ENCODE results near the gene GRPEL2. TPM values are rescaled to one million over a fixed set of nuclear protein-coding genes. Genes with fewer than 3 reads are reported as not detected.
A peak's percentile ranks its signal among the peaks of the same experiment; 100 is the strongest.

The GRPEL2 gene
- total and polyA plus RNA-seq, 2 experiments from 2014 or later = 7.6 to 19.6 TPM

- 94% methylated on average over 9 of the region's 9 CpGs for WGBS (ENCODE audit: low lambda C conversion rate, missing lambda C conversion rate)
- no peak for TF ChIP-seq EZH2phosphoT487 (IDR thresholded peaks at IDR 0.05; ENCODE audit: low read depth, severe bottlenecking, unreplicated experiment)
- no peak for TF ChIP-seq CTCF (IDR thresholded peaks at IDR 0.05; ENCODE audit: poor library complexity)
- TF ChIP-seq EZH2 (IDR thresholded peaks at IDR 0.05; ENCODE audit: borderline replicate concordance) = no peak
- H3K9me3 ChIP-seq (ENCODE audit: low read depth) = no peaks in the 10 kb centered on the region
- no peaks in the 10 kb centered on the region for H3K79me2 ChIP-seq
- no peak for DNase-seq (ENCODE audit: low spot score)
- H2AFZ ChIP-seq = no peak overlapping the region
- H3K4me3 ChIP-seq = no peak overlapping the region
- no peaks in the 10 kb centered on the region for H3K36me3 ChIP-seq (replicated peaks; ENCODE audit: insufficient read depth, low read depth)
- H4K20me1 ChIP-seq (ENCODE audit: insufficient read depth, poor library complexity, severe bottlenecking) = no peaks in the 10 kb centered on the region
- peaks cover 20% of the 10 kb centered on the region for H3K4me1 ChIP-seq (ENCODE audit: insufficient read depth)
- no peak overlapping the region for H3K4me2 ChIP-seq
- no peak overlapping the region for H3K27ac ChIP-seq
- H3K9me2 ChIP-seq (replicated peaks; ENCODE audit: insufficient read depth) = no peaks in the 10 kb centered on the region
- H3K27me3 ChIP-seq = no peaks in the 10 kb centered on the region
Measured at GRCh38 chr5:149383399-149383798, 38.1 kb downstream of the GRPEL2 start.

DNA sequence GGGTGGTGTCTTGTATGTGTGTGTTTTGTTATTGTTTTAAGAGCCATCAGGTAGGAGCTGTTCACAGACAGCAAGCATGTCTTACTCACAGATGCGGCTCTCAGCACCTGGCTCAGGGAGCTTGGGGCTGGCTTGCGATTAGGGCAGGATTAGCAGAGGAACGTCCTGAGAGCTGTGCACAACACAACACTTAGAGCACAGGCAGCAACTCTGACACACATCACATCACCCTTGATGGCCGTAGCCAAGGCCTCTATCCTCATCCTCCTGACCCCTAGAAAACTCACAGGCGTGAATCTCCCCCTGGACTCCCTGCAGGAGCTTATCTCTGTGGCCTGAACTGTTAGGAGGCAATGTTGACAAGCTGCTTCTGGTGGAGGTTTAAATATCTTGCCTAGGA lies 40.9 kb downstream of the GRPEL2 start:
- no peak overlapping the region for H3K4me3 ChIP-seq

DNA sequence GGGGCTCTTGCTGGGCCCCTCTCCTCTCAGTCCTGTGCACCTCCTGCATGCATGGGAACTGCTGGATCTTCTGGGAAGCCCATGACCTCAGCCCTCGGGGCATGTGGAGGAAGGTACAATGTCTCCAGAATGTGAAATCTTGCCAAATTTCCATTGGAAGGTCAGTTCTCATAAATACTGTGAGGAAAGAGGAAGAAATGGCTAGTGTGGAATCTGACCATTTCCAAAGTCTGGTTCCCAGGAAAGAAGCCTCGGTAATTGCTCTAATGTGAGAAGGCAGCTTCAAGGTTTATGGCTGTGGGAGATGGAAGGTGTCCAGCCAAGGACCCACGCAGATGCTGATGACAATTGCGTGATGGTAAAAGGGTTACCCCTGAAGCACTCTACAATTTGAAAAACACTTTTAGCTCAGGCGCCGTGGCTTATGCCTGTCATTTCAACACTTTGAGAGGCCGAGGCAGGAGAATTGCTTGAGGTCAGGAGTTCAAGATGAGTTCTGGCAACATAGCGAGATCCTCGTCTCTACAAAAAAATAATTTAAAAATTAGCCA lies 41.9 kb downstream of the GRPEL2 start:
- no peak for TF ChIP-seq CTCF (IDR thresholded peaks at IDR 0.05; ENCODE audit: poor library complexity)
- TF ChIP-seq EZH2phosphoT487 (IDR thresholded peaks at IDR 0.05; ENCODE audit: low read depth, severe bottlenecking, unreplicated experiment) = no peak
- no peak for TF ChIP-seq EZH2 (IDR thresholded peaks at IDR 0.05; ENCODE audit: borderline replicate concordance)
- Histone ChIP-seq H3K9me2 (replicated peaks; ENCODE audit: insufficient read depth) (no peaks in the 10 kb centered on the region), H3K4me3 (no peak overlapping the region), H3K36me3 (replicated peaks; ENCODE audit: insufficient read depth, low read depth) (no peaks in the 10 kb centered on the region), H3K79me2 (no peaks in the 10 kb centered on the region), H3K4me1 (ENCODE audit: insufficient read depth) (peaks cover 20% of the 10 kb centered on the region), H3K9me3 (ENCODE audit: low read depth) (no peaks in the 10 kb centered on the region), H3K27me3 (no peaks in the 10 kb centered on the region), H4K20me1 (ENCODE audit: insufficient read depth, poor library complexity, severe bottlenecking) (no peaks in the 10 kb centered on the region), H3K27ac (peak overlapping the region; percentile 67), H2AFZ (no peak overlapping the region), H3K4me2 (no peak overlapping the region)
- 59% methylated on average over 9 of the region's 9 CpGs for WGBS (ENCODE audit: low lambda C conversion rate, missing lambda C conversion rate)
- DNase-seq (ENCODE audit: low spot score) = no peak

More for the DNA sequence above, 40.9 kb downstream of the GRPEL2 start:
- Histone ChIP-seq H3K9me2 (replicated peaks; ENCODE audit: insufficient read depth) (no peaks in the 10 kb centered on the region), H3K4me1 (ENCODE audit: insufficient read depth) (peaks cover 20% of the 10 kb centered on the region), H4K20me1 (ENCODE audit: insufficient read depth, poor library complexity, severe bottlenecking) (no peaks in the 10 kb centered on the region), H3K27ac (peak overlapping the region; percentile 67), H3K27me3 (no peaks in the 10 kb centered on the region), H2AFZ (no peak overlapping the region), H3K4me2 (no peak overlapping the region), H3K9me3 (ENCODE audit: low read depth) (no peaks in the 10 kb centered on the region), H3K79me2 (no peaks in the 10 kb centered on the region), H3K36me3 (replicated peaks; ENCODE audit: insufficient read depth, low read depth) (no peaks in the 10 kb centered on the region)
- no peak for TF ChIP-seq CTCF (IDR thresholded peaks at IDR 0.05; ENCODE audit: poor library complexity)
- TF ChIP-seq EZH2 (IDR thresholded peaks at IDR 0.05; ENCODE audit: borderline replicate concordance) = no peak
- no peak for TF ChIP-seq EZH2phosphoT487 (IDR thresholded peaks at IDR 0.05; ENCODE audit: low read depth, severe bottlenecking, unreplicated experiment)
- DNase-seq (ENCODE audit: low spot score) = no peak
- 47% methylated on average over 5 of the region's 5 CpGs for WGBS (ENCODE audit: low lambda C conversion rate, missing lambda C conversion rate)

Data from hepatocyte (in vitro differentiated cells).